Measurements from ENCODE around the gene RSPH1. TPM values are rescaled to one million over a fixed set of nuclear protein-coding genes. Genes with fewer than 3 reads are reported as not detected.

The RSPH1 gene
- total RNA-seq, 1 experiment from 2014 or later: 0.51 TPM

GRCh38 chr21:42453986-42454570, 41.9 kb downstream of the RSPH1 start:
- CTCF ChIA-PET: interaction anchor here (0.6 to 0.9 kb wide), 2 partner anchors 10 to 168 kb away, joined by 3 read pairs; no protein-coding TSS in a partner anchor

GRCh38 chr21:42453224-42453985, 42.6 kb downstream of the RSPH1 start:
- no peak overlapping the region for H3K4me3 Mint-ChIP-seq (ENCODE audit: unreplicated experiment)
- no peaks in the 10 kb centered on the region for H3K9me3 Mint-ChIP-seq (ENCODE audit: unreplicated experiment)
- TF ChIP-seq CTCF (IDR thresholded peaks at IDR 0.05; ENCODE audit: unreplicated experiment): no peak
- H3K4me1 Mint-ChIP-seq (ENCODE audit: insufficient read depth, unreplicated experiment): no peaks in the 10 kb centered on the region
- no peak for DNase-seq (ENCODE audit: unreplicated experiment)
- intact Hi-C loops (cut with micrococcal nuclease): loop anchor here (5.0 kb wide), 1 partner anchor 286 kb away; no protein-coding TSS in a partner anchor
- CTCF ChIA-PET: interaction anchor here (0.6 kb wide), 1 partner anchor 168 kb away, joined by 3 read pairs; no protein-coding TSS in a partner anchor
- H3K27ac Mint-ChIP-seq (ENCODE audit: low read depth, unreplicated experiment): no peak overlapping the region
- POLR2A ChIA-PET: no interaction called here
- no peaks in the 10 kb centered on the region for H3K27me3 Mint-ChIP-seq (ENCODE audit: insufficient read depth, unreplicated experiment)
- no TSS peak for BruUV-seq (replicated peaks)
- H3K36me3 Mint-ChIP-seq (ENCODE audit: insufficient read depth, unreplicated experiment): peaks cover 6% of the 10 kb centered on the region

More at GRCh38 chr21:42453986-42454570, 41.9 kb downstream of the RSPH1 start:
- intact Hi-C loops (cut with micrococcal nuclease): loop anchor here (5.0 kb wide), 1 partner anchor 287 kb away; no protein-coding TSS in a partner anchor
- no peak for DNase-seq (ENCODE audit: unreplicated experiment)
- peaks cover 6% of the 10 kb centered on the region for H3K36me3 Mint-ChIP-seq (ENCODE audit: insufficient read depth, unreplicated experiment)
- no peaks in the 10 kb centered on the region for H3K27me3 Mint-ChIP-seq (ENCODE audit: insufficient read depth, unreplicated experiment)
- POLR2A ChIA-PET: interaction anchor here (1.1 kb wide), 1 partner anchor 10 kb away, joined by 3 read pairs; no protein-coding TSS in a partner anchor
- TF ChIP-seq CTCF (IDR thresholded peaks at IDR 0.05; ENCODE audit: unreplicated experiment): no peak
- H3K9me3 Mint-ChIP-seq (ENCODE audit: unreplicated experiment): no peaks in the 10 kb centered on the region
- H3K27ac Mint-ChIP-seq (ENCODE audit: low read depth, unreplicated experiment): no peak overlapping the region
- BruUV-seq (replicated peaks): no TSS peak
- no peak overlapping the region for H3K4me3 Mint-ChIP-seq (ENCODE audit: unreplicated experiment)
- H3K4me1 Mint-ChIP-seq (ENCODE audit: insufficient read depth, unreplicated experiment): no peaks in the 10 kb centered on the region

GRCh38 chr21:42452401-42453223, 43.4 kb downstream of the RSPH1 start:
- TF ChIP-seq CTCF (IDR thresholded peaks at IDR 0.05; ENCODE audit: unreplicated experiment): no peak
- Mint-ChIP-seq H3K4me3 (ENCODE audit: unreplicated experiment) (no peak overlapping the region), H3K27me3 (ENCODE audit: insufficient read depth, unreplicated experiment) (no peaks in the 10 kb centered on the region), H3K4me1 (ENCODE audit: insufficient read depth, unreplicated experiment) (no peaks in the 10 kb centered on the region), H3K27ac (ENCODE audit: low read depth, unreplicated experiment) (no peak overlapping the region), H3K36me3 (ENCODE audit: insufficient read depth, unreplicated experiment) (peaks cover 6% of the 10 kb centered on the region), H3K9me3 (ENCODE audit: unreplicated experiment) (no peaks in the 10 kb centered on the region)
- BruUV-seq (replicated peaks): no TSS peak
- DNase-seq (ENCODE audit: unreplicated experiment): no peak
- POLR2A ChIA-PET: no interaction called here
- CTCF ChIA-PET: interaction anchor here (0.6 to 1.5 kb wide), 2 partner anchors 20 to 143 kb away, joined by 3 to 7 read pairs; no protein-coding TSS in a partner anchor
- intact Hi-C loops (cut with micrococcal nuclease): loop anchor here (5.0 kb wide), 1 partner anchor 285 kb away; no protein-coding TSS in a partner anchor
